ENCODE measurements around the gene PPP6R2. TPM values are rescaled to one million over a fixed set of nuclear protein-coding genes. Genes with fewer than 3 reads are reported as not detected.

PPP6R2 gene
- total and polyA plus RNA-seq, 10 donors = 23.6 to 76.2 (median 62.1) TPM

GRCh38 chr22:50456026-50456425 is 112.9 kb downstream of the PPP6R2 start:
- Histone ChIP-seq H3K27ac (no peak overlapping the region), H3K27me3 (replicated peaks in 1 of 7) (no peaks in the 10 kb centered on the region), H3K9me3 (no peaks in the 10 kb centered on the region), H3K36me3 (peaks cover 0 to 100% (median 73%) of the 10 kb centered on the region in 6 donors), H3K4me1 (no peaks in the 10 kb centered on the region), H3K4me3 (no peak overlapping the region)
- intact Hi-C loops (cut with DNase I; ENCODE audit: low total_unique reads) = no loop called here
- DNase-seq = no peak
- 92 to 98% (median 97%) methylated on average over 10 to 11 of the region's 11 CpGs for WGBS, 5 donors
- TF ChIP-seq POLR2A (IDR thresholded peaks at IDR 0.05) = no peak
- no peak for TF ChIP-seq POLR2AphosphoS5 (IDR thresholded peaks at IDR 0.05)
- TF ChIP-seq CTCF (IDR thresholded peaks at IDR 0.05 in 8 of 11, conservative IDR thresholded peaks at IDR 0.05 in 3 of 11) = no peak

- Histone ChIP-seq H3K27ac (no peak overlapping the region), H3K4me1 (no peaks in the 10 kb centered on the region), H3K27me3 (replicated peaks in 1 of 7) (no peaks in the 10 kb centered on the region), H3K4me3 (no peak overlapping the region), H3K36me3 (peaks cover 0 to 100% (median 79%) of the 10 kb centered on the region in 6 donors), H3K9me3 (no peaks in the 10 kb centered on the region)
- intact Hi-C loops (cut with DNase I; ENCODE audit: low total_unique reads) = no loop called here
- TF ChIP-seq POLR2AphosphoS5 (IDR thresholded peaks at IDR 0.05) (peak in 1 of 3 donors; percentile 62), POLR2A (IDR thresholded peaks at IDR 0.05) (no peak), CTCF (IDR thresholded peaks at IDR 0.05 in 8 of 11, conservative IDR thresholded peaks at IDR 0.05 in 3 of 11) (no peak)
- WGBS, 5 donors = 85 to 92% (median 89%) methylated on average over 20 to 34 of the region's 34 CpGs
- DNase-seq = no peak
These were observed 113.5 kb downstream of the PPP6R2 start for GRCh38 chr22:50456466-50457234.

GRCh38 chr22:50459016-50459415 is 115.9 kb downstream of the PPP6R2 start:
- Histone ChIP-seq H3K36me3 (peaks cover 0 to 100% (median 96%) of the 10 kb centered on the region in 6 donors), H3K9me3 (no peaks in the 10 kb centered on the region), H3K27me3 (replicated peaks in 1 of 7) (no peaks in the 10 kb centered on the region), H3K4me3 (no peak overlapping the region), H3K27ac (no peak overlapping the region), H3K4me1 (no peaks in the 10 kb centered on the region)
- TF ChIP-seq POLR2AphosphoS5 (IDR thresholded peaks at IDR 0.05) = peak in 2 of 3 donors; percentile 7 to 43
- no peak for TF ChIP-seq POLR2A (IDR thresholded peaks at IDR 0.05)
- no peak for TF ChIP-seq CTCF (IDR thresholded peaks at IDR 0.05 in 8 of 11, conservative IDR thresholded peaks at IDR 0.05 in 3 of 11)
- 90 to 95% (median 92%) methylated on average over 22 of the region's 22 CpGs for whole genome bisulfite sequencing, 5 donors
- no peak for DNase-seq
- intact Hi-C loops (cut with DNase I; ENCODE audit: low total_unique reads) = no loop called here

GRCh38 chr22:50459496-50460140 is 116.5 kb downstream of the PPP6R2 start:
- TF ChIP-seq POLR2AphosphoS5 (IDR thresholded peaks at IDR 0.05) (peak in 1 of 3 donors; percentile 62), CTCF (IDR thresholded peaks at IDR 0.05 in 8 of 11, conservative IDR thresholded peaks at IDR 0.05 in 3 of 11) (peak in 1 of 11 experiments; percentile 21), POLR2A (IDR thresholded peaks at IDR 0.05) (no peak)
- no peak for DNase-seq

More at GRCh38 chr22:50459496-50460140, 116.5 kb downstream of the PPP6R2 start:
- Histone ChIP-seq H3K4me1 (no peaks in the 10 kb centered on the region), H3K4me3 (no peak overlapping the region), H3K27me3 (replicated peaks in 1 of 7) (no peaks in the 10 kb centered on the region), H3K9me3 (no peaks in the 10 kb centered on the region), H3K27ac (no peak overlapping the region), H3K36me3 (peaks cover 4 to 100% (median 96%) of the 10 kb centered on the region in 6 donors)
- WGBS, 5 donors = 93 to 96% (median 95%) methylated on average over 25 to 41 of the region's 41 CpGs
- intact Hi-C loops (cut with DNase I; ENCODE audit: low total_unique reads) = no loop called here

All from spleen (tissue), 11 donors.